Activated CD8-positive, alpha-beta T cell treated with anti-CD3 and anti-CD28 coated beads, Interleukin-2, amount 10 ng/mL, durations not matched to agents 7 days and 5 days (primary cell): ENCODE data around the gene ACSM3. TPM values are rescaled to one million over a fixed set of nuclear protein-coding genes. Genes with fewer than 3 reads are reported as not detected.

Source experiments
- ATAC-seq: fragments of 150-1000 bp; cut with Tn5 transposase; one replicate; pipeline ENCODE4 v1.10.0; 2021; ENCODE audit warnings: moderate library complexity
- CTCF ChIA-PET: fragments of 350-600 bp; sonication (Branson Sonifier 250); formaldehyde crosslinking; loops from one replicate; lab custom pipeline; 2021; ENCODE audit warnings: antibody characterized with exemption; lab: Charles Lee
- POLR2A ChIA-PET: fragments of 350-600 bp; sonication (Branson Sonifier 250); formaldehyde crosslinking; loops from one replicate; lab custom pipeline; 2021; ENCODE audit warnings: antibody characterized with exemption; lab: Charles Lee
- DNase-seq: peaks from one replicate; pipeline ENCODE4 v3.0.0-alpha.2; 2020
- H3K27ac Mint-ChIP-seq: one replicate; pipeline ENCODE4 v1.8.0; 2021; ENCODE audit warnings: mild to moderate bottlenecking, mixed read lengths
- H3K27me3 Mint-ChIP-seq: one replicate; pipeline ENCODE4 v1.8.0; 2021; ENCODE audit warnings: low read depth, mixed read lengths
- H3K36me3 Mint-ChIP-seq: one replicate; pipeline ENCODE4 v1.8.0; 2021; ENCODE audit warnings: low read depth, mixed read lengths
- H3K4me1 Mint-ChIP-seq: one replicate; pipeline ENCODE4 v1.8.0; 2021; ENCODE audit warnings: low read depth, mixed read lengths
- H3K4me3 Mint-ChIP-seq: one replicate; pipeline ENCODE4 v1.8.0; 2021; ENCODE audit warnings: mild to moderate bottlenecking, mixed read lengths
- H3K9me3 Mint-ChIP-seq: one replicate; pipeline ENCODE4 v1.8.0; 2022; ENCODE audit warnings: mixed read lengths; ENCODE audit not compliant: insufficient read depth
- total RNA-seq, 2 experiments: library from RNA; stranded (reverse); gene quantifications; one replicate each; pipeline ENCODE4 v1.2.3, GENCODE V29; 2021

ACSM3 gene
- total RNA-seq, 2 experiments from 2014 or later, result 5.1 TPM

GRCh38 chr16:20838240-20838639, 74.4 kb downstream of the ACSM3 start:
- H3K4me3 Mint-ChIP-seq, result no peak overlapping the region
- no peaks in the 10 kb centered on the region for H3K27me3 Mint-ChIP-seq
- H3K9me3 Mint-ChIP-seq, result peaks cover 9% of the 10 kb centered on the region
- DNase-seq (no peak), ATAC-seq (no peak)
- H3K36me3 Mint-ChIP-seq, result peaks cover 79% of the 10 kb centered on the region
- ChIA-PET CTCF (interaction anchor here (1.0 kb wide), 1 partner anchor 20 kb away, joined by 3 read pairs; no protein-coding TSS in a partner anchor), POLR2A (no interaction called here)
- peaks cover 7% of the 10 kb centered on the region for H3K4me1 Mint-ChIP-seq
- no peak overlapping the region for H3K27ac Mint-ChIP-seq

- POLR2A ChIA-PET, result no interaction called here
- Mint-ChIP-seq H3K27ac (no peak overlapping the region), H3K27me3 (no peaks in the 10 kb centered on the region), H3K9me3 (peaks cover 9% of the 10 kb centered on the region), H3K36me3 (peaks cover 70% of the 10 kb centered on the region), H3K4me1 (peaks cover 18% of the 10 kb centered on the region), H3K4me3 (no peak overlapping the region)
- no peak for DNase-seq
- no peak for ATAC-seq
- CTCF ChIA-PET, result no interaction called here
Observed at GRCh38 chr16:20839504-20839903, 75.7 kb downstream of the ACSM3 start.

- peak overlapping the region; percentile 21 for H3K27ac Mint-ChIP-seq
- peaks cover 48% of the 10 kb centered on the region for H3K4me1 Mint-ChIP-seq
- ChIA-PET CTCF (interaction anchor here (0.9 to 3.2 kb wide), 4 partner anchors 11 to 240 kb away, joined by 3 to 14 read pairs (median 4); partner anchors contain the start of genes ERI2 and REXO5), POLR2A (interaction anchor here (1.0 kb wide), 1 partner anchor 31 kb away, joined by 3 read pairs; no protein-coding TSS in a partner anchor)
- DNase-seq (no peak), ATAC-seq (peak; percentile 52)
- no peaks in the 10 kb centered on the region for H3K9me3 Mint-ChIP-seq
- H3K36me3 Mint-ChIP-seq, result peaks cover 48% of the 10 kb centered on the region
- H3K27me3 Mint-ChIP-seq, result no peaks in the 10 kb centered on the region
- peak overlapping the region; percentile 1 for H3K4me3 Mint-ChIP-seq
Observed at GRCh38 chr16:20844054-20844453, 80.2 kb downstream of the ACSM3 start.

GRCh38 chr16:20844588-20844987, 80.8 kb downstream of the ACSM3 start:
- CTCF ChIA-PET, result interaction anchor here (0.8 to 3.2 kb wide), 4 partner anchors 30 to 239 kb away, joined by 3 to 14 read pairs (median 4); partner anchors contain the start of genes ERI2 and REXO5
- peak; percentile 70 for ATAC-seq
- no peak overlapping the region for H3K4me3 Mint-ChIP-seq
- no peaks in the 10 kb centered on the region for H3K9me3 Mint-ChIP-seq
- DNase-seq, result no peak
- peaks cover 46% of the 10 kb centered on the region for H3K36me3 Mint-ChIP-seq
- H3K27me3 Mint-ChIP-seq, result no peaks in the 10 kb centered on the region
- POLR2A ChIA-PET, result interaction anchor here (1.0 to 3.0 kb wide), 2 partner anchors 30 to 56 kb away, joined by 3 to 7 read pairs; partner anchors contain the start of genes DCUN1D3 and LYRM1
- peak overlapping the region; percentile 60 for H3K27ac Mint-ChIP-seq
- H3K4me1 Mint-ChIP-seq, result peaks cover 45% of the 10 kb centered on the region

GRCh38 chr16:20846030-20846429, 82.2 kb downstream of the ACSM3 start:
- Mint-ChIP-seq H3K27ac (no peak overlapping the region), H3K9me3 (no peaks in the 10 kb centered on the region), H3K27me3 (no peaks in the 10 kb centered on the region), H3K4me3 (no peak overlapping the region), H3K4me1 (peaks cover 56% of the 10 kb centered on the region), H3K36me3 (peaks cover 45% of the 10 kb centered on the region)
- ChIA-PET CTCF (interaction anchor here (1.3 to 3.2 kb wide), 3 partner anchors 28 to 238 kb away, joined by 3 to 14 read pairs (median 5); partner anchors contain the start of genes ERI2 and REXO5), POLR2A (interaction anchor here (3.0 kb wide), 1 partner anchor 54 kb away, joined by 7 read pairs; the partner anchor contains the start of genes DCUN1D3 and LYRM1)
- no peak for DNase-seq
- ATAC-seq, result no peak

- Mint-ChIP-seq H3K4me3 (no peak overlapping the region), H3K36me3 (peaks cover 41% of the 10 kb centered on the region), H3K9me3 (no peaks in the 10 kb centered on the region), H3K4me1 (peaks cover 56% of the 10 kb centered on the region), H3K27ac (no peak overlapping the region), H3K27me3 (no peaks in the 10 kb centered on the region)
- DNase-seq, result no peak
- ChIA-PET CTCF (interaction anchor here (1.3 to 3.2 kb wide), 3 partner anchors 28 to 237 kb away, joined by 3 to 14 read pairs (median 5); partner anchors contain the start of genes ERI2 and REXO5), POLR2A (interaction anchor here (3.0 kb wide), 1 partner anchor 54 kb away, joined by 7 read pairs; the partner anchor contains the start of genes DCUN1D3 and LYRM1)
- ATAC-seq, result no peak
Observed at GRCh38 chr16:20846551-20846950, 82.7 kb downstream of the ACSM3 start.

Other genes starting within 250 kb of the ACSM3 start
- not detected for gene ACSM2B, start 187.6 kb upstream of the ACSM3 start, total RNA-seq
- gene ACSM1, start 66.3 kb upstream of the ACSM3 start, total RNA-seq, result under 1 TPM; 0.26 to 0.31 TPM
- 10 to 100 TPM; 39.2 to 43.8 TPM for gene THUMPD1, start 22.2 kb upstream of the ACSM3 start, total RNA-seq
- 10 to 100 TPM; 15.0 to 15.4 TPM for gene ERI2, start 42.5 kb downstream of the ACSM3 start, total RNA-seq
- 10 to 100 TPM; 10.6 to 11.2 TPM for gene REXO5, start 42.5 kb downstream of the ACSM3 start, total RNA-seq
- gene DCUN1D3, start 136.3 kb downstream of the ACSM3 start, total RNA-seq, result 10 to 100 TPM in 1 of 2 experiments, 1 to 10 TPM in 1; 10.0 to 10.7 TPM
- 10 to 100 TPM; 27.5 to 28.0 TPM for gene LYRM1, start 136.8 kb downstream of the ACSM3 start, total RNA-seq